C4-2B (cell line): Measurements from ENCODE around the gene PDE8B.

Experiments
- H3K27ac ChIP-seq: fragments of 450-650 bp; 2 replicates; pipeline ENCODE4 v1.5.1; 2017
- ZFX ChIP-seq: fragments of 450-650 bp; IDR thresholded peaks from 2 replicates; pipeline ENCODE4 v1.6.1; 2017
- TF ChIP-seq, protein P1 (sequence below): fragments of 450-650 bp; conservative IDR thresholded peaks from 2 replicates; pipeline ENCODE4 v1.5.1; 2017; ENCODE audit warnings: mild to moderate bottlenecking

The PDE8B gene

DNA sequence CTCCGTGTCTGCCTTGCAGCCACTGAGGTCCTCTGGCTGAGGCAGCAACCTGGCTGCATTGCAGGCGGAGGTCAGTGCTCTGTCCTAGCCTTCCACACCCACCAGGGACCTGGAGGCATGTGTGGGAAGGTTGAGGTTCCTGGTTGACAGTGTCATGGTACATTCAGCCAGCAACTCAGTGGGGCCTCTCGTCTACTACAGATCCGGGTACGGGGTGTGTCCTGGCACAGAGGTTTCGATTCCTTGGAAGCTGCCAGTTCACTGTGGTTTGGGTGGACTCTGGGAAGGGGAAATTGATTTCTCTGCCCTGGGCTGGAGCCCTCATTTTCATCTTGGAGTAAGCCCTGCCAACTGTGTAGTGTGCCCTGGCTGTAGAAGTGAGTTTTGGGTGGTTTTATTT lies 45.1 kb downstream of the PDE8B start:
- no peak overlapping the region for H3K27ac ChIP-seq
- TF ChIP-seq, protein P1, sequence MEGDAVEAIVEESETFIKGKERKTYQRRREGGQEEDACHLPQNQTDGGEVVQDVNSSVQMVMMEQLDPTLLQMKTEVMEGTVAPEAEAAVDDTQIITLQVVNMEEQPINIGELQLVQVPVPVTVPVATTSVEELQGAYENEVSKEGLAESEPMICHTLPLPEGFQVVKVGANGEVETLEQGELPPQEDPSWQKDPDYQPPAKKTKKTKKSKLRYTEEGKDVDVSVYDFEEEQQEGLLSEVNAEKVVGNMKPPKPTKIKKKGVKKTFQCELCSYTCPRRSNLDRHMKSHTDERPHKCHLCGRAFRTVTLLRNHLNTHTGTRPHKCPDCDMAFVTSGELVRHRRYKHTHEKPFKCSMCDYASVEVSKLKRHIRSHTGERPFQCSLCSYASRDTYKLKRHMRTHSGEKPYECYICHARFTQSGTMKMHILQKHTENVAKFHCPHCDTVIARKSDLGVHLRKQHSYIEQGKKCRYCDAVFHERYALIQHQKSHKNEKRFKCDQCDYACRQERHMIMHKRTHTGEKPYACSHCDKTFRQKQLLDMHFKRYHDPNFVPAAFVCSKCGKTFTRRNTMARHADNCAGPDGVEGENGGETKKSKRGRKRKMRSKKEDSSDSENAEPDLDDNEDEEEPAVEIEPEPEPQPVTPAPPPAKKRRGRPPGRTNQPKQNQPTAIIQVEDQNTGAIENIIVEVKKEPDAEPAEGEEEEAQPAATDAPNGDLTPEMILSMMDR: no peak
- TF ChIP-seq ZFX: no peak

DNA sequence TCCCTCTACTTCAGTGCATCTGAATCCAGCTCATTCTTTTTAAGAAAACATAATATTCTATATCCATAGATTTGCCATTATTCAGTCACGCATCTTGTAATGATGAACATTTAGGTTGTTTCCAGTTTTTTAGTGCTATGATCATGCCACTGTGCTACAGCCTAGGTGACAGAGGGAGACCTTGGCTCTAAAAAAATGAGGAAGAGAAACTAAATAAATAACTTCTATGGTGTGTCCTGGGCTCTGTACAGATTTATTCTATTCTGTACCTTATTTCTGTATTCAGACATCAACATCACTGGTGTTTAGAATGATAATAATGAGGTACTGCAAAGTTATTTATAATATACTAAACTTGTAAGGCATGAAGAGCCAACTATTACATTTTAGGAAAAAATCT lies 45.9 kb downstream of the PDE8B start:
- TF ChIP-seq, protein P1: no peak
- no peak for TF ChIP-seq ZFX
- no peak overlapping the region for H3K27ac ChIP-seq

DNA sequence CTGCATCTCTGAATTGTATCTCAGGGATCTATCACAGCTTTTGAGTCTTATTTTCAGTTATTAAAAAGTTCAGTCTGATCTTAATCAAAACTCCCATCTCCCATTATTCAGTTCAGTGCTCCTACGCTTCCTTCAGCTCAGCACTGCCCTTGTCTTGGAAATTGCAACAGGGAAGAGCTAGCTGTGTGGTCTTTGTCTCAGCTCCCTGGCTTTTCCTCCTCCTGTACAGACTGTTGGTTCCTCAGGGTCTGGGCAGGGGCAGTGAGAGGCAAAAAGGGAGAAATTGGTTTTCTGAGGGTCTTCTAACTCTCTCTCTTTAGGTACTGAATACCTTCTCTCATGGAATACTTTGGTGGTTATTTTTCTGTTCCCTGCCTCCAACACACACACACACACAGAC lies 48.2 kb downstream of the PDE8B start:
- no peak overlapping the region for H3K27ac ChIP-seq
- no peak for TF ChIP-seq ZFX
- TF ChIP-seq, protein P1: no peak

DNA sequence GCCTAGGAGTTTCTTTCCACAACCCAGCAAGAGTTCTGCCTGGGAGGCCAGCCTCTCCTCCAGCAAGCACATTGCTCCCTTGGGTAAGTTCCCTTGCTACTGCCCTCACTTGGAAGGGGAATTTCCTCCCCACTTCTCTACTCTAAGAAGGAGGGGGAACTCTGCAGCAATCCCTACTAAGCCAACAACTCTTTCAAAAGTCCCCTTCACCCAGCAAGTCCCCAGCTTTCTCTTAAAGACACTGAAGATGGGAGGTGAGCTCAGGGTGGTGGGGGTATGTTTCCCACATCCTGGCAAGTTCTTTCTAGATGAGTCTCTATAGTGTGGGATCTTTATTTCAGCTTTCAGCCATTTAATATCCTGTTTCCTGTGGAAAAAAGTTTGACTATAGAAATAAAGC lies 49.0 kb downstream of the PDE8B start:
- H3K27ac ChIP-seq: no peak overlapping the region
- TF ChIP-seq, protein P1: no peak
- no peak for TF ChIP-seq ZFX

DNA sequence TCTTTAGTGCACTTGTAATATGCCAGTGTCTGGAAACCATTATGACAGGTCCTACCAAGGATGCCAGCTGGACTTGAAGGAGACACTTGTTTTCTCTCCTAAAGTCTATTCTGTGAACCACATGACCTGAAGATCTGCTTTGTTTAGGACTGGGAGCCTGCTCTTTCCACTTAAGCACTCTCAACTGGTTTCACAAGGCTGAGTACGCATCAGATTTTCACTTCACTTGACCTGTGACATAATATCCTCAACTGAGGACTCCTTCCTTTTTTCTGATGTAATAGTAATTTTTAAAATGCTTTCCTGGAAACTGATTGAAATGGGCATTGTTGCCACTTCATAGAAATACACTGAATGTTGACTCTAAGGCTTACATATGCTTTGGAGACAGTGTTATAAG lies 52.2 kb downstream of the PDE8B start:
- H3K27ac ChIP-seq: no peak overlapping the region
- no peak for TF ChIP-seq ZFX
- TF ChIP-seq, protein P1: no peak

DNA sequence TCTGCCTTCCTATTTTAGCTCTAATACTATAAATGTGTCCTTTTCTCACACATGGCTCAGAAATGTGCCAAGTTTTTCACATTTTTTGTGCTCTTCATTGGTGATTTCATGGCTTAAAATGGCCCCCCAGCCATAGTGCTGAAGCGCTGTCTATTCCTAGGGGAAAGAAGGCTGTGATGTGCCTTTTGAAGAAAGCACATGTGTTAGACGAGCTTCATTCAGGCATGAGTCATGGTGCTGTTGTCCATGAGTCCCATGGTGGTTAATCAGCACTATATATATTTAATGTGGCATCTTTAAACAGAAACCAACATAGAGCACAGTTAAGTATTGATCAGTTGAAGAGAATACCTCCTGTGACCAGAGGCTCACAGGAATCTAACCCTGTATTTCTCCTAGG lies 55.8 kb downstream of the PDE8B start:
- TF ChIP-seq, protein P1: no peak
- no peak for TF ChIP-seq ZFX
- H3K27ac ChIP-seq: no peak overlapping the region

DNA sequence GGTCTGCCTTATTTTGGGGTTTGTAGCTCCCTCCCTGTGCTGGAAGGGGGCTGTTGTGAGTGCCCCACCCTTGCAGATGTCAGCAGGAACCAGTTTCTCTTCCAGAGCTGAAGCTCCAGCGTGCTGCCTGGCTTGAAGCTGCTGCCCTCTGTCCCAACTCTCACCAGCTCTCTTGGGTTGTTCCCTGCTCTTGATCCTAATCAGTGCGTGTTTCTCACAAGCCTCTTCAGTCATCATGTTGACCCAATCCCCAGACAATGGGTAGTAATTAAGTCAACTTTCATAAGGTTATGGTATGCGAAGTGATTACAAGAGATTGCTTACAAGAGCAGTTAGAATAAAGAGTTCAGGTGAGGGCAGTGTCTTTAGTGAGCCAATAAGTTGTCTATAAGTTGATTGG lies 57.0 kb downstream of the PDE8B start:
- no peak for TF ChIP-seq ZFX
- TF ChIP-seq, protein P1: no peak
- H3K27ac ChIP-seq: no peak overlapping the region
